NCI-H774 (cell line): ENCODE results near the gene ADIPOR2.

Experiments
- DNase-seq: peaks from one replicate; lab custom pipeline; 2025; lab: John Stamatoyannopoulos, UW

The ADIPOR2 gene

GRCh38 chr12:1737652-1738286 is 46.9 kb downstream of the ADIPOR2 start:
- DNase-seq = no peak

- DNase-seq = no peak
Measured at GRCh38 chr12:1738446-1738845, 47.6 kb downstream of the ADIPOR2 start.

GRCh38 chr12:1739368-1739767 is 48.5 kb downstream of the ADIPOR2 start:
- no peak for DNase-seq

GRCh38 chr12:1740161-1740948 is 49.5 kb downstream of the ADIPOR2 start:
- no peak for DNase-seq

- DNase-seq = no peak
Measured at GRCh38 chr12:1741154-1741949, 50.5 kb downstream of the ADIPOR2 start.

GRCh38 chr12:1744932-1745331 is 54.1 kb downstream of the ADIPOR2 start:
- no peak for DNase-seq

GRCh38 chr12:1747609-1748008 is 56.7 kb downstream of the ADIPOR2 start:
- DNase-seq = no peak

GRCh38 chr12:1749019-1749418 is 58.1 kb downstream of the ADIPOR2 start:
- no peak for DNase-seq

- DNase-seq = no peak
Measured at GRCh38 chr12:1750300-1750699, 59.4 kb downstream of the ADIPOR2 start.

- no peak for DNase-seq
Measured at GRCh38 chr12:1758376-1758775, 67.5 kb downstream of the ADIPOR2 start.

GRCh38 chr12:1758887-1759286 is 68.0 kb downstream of the ADIPOR2 start:
- no peak for DNase-seq

- no peak for DNase-seq
Measured at GRCh38 chr12:1760566-1761382, 69.9 kb downstream of the ADIPOR2 start.

- no peak for DNase-seq
Measured at GRCh38 chr12:1761857-1762256, 71.0 kb downstream of the ADIPOR2 start.

GRCh38 chr12:1763153-1763552 is 72.3 kb downstream of the ADIPOR2 start:
- DNase-seq = no peak

GRCh38 chr12:1766110-1766509 is 75.2 kb downstream of the ADIPOR2 start:
- no peak for DNase-seq

- DNase-seq = no peak
Measured at GRCh38 chr12:1767407-1768090, 76.7 kb downstream of the ADIPOR2 start.

GRCh38 chr12:1768615-1769014 is 77.7 kb downstream of the ADIPOR2 start:
- DNase-seq = no peak

GRCh38 chr12:1769809-1770494 is 79.1 kb downstream of the ADIPOR2 start:
- DNase-seq = no peak

GRCh38 chr12:1773937-1774655 is 83.2 kb downstream of the ADIPOR2 start:
- no peak for DNase-seq
